Tibial nerve (tissue), 4 donors: ENCODE measurements around the gene BHLHE40. TPM values are rescaled to one million over a fixed set of nuclear protein-coding genes. Genes with fewer than 3 reads are reported as not detected.

ENCODE experiments used
- DNase-seq, 2 donors: peaks; one replicate each; pipeline ENCODE4 v3.0.0-alpha.2; 2019; ENCODE audit warnings: low spot score in 2 of 2
- H3K27ac ChIP-seq, 4 donors: fragments of 200-600 bp; sonication (generic) in 3 of 4; one replicate each; pipeline ENCODE4 v1.5.1; 2017 to 2019; ENCODE audit warnings: mild to moderate bottlenecking in 1 of 4
- H3K27me3 ChIP-seq, 2 donors: fragments of 200-600 bp; sonication (generic) in 1 of 2; one replicate each; pipeline versions ENCODE4 v1.5.1 to v1.6.0; 2017 to 2019
- H3K36me3 ChIP-seq, 3 donors: fragments of 200-600 bp; sonication (generic); one replicate each; pipeline ENCODE4 v1.5.1; 2018 to 2019
- H3K4me1 ChIP-seq, 4 donors: fragments of 200-600 bp; sonication (generic) in 3 of 4; one replicate each; pipeline ENCODE4 v1.5.1; 2017 to 2019
- H3K4me3 ChIP-seq, 4 donors: fragments of 200-600 bp; sonication (generic) in 3 of 4; one replicate each; pipeline ENCODE4 v1.5.1; 2017 to 2019; ENCODE audit warnings: mild to moderate bottlenecking in 1 of 4, moderate library complexity in 1 of 4
- H3K9me3 ChIP-seq, 4 donors: fragments of 200-600 bp; sonication (generic) in 3 of 4; one replicate each; pipeline ENCODE4 v1.5.1; 2017 to 2019
- CTCF ChIP-seq, 5 experiments: fragments of 200-600 bp in 3 of 5; fragments of 450-650 bp in 2 of 5; sonication (generic) in 3 of 5; IDR thresholded peaks; one replicate each; pipeline ENCODE4 v1.5.1; 2016 to 2019; ENCODE audit warnings: antibody characterized with exemption in 5 of 5, mild to moderate bottlenecking in 3 of 5, moderate library complexity in 2 of 5
- EP300 ChIP-seq, 2 donors: sonication (generic); formaldehyde crosslinking; IDR thresholded peaks; one replicate each; pipeline ENCODE4 v1.6.1; 2017; ENCODE audit warnings: antibody characterized with exemption in 2 of 2, mild to moderate bottlenecking in 1 of 2
- POLR2A ChIP-seq, 2 donors: fragments of 450-650 bp; IDR thresholded peaks; one replicate each; pipeline ENCODE4 v1.6.1; 2017; ENCODE audit warnings: antibody characterized with exemption in 2 of 2, mild to moderate bottlenecking in 2 of 2, moderate library complexity in 2 of 2
- WGBS, 2 donors: methylation state at CpG; one replicate each; pipeline ENCODE4 v1.1.5; 2018; 5-methylcytosine and 5-hydroxymethylcytosine counted together
- total RNA-seq, 4 donors: library from RNA; depleted of rRNA; stranded (reverse); fragments of >200 nt; gene quantifications; one replicate each; pipeline ENCODE4 v1.1.0, GENCODE V29; 2016

BHLHE40 gene
- total RNA-seq, 4 donors from 2014 or later = 44.1 to 61.4 (median 53.7) TPM

- 90 to 93% methylated on average over 8 of the region's 8 CpGs for whole genome bisulfite sequencing, 2 donors
- Histone ChIP-seq H3K9me3 (no peaks in the 10 kb centered on the region), H3K27me3 (no peaks in the 10 kb centered on the region), H3K4me3 (no peak overlapping the region), H3K36me3 (no peaks in the 10 kb centered on the region), H3K27ac (no peak overlapping the region), H3K4me1 (peaks cover 0 to 38% (median 8%) of the 10 kb centered on the region in 4 donors)
- DNase-seq = no peak
- TF ChIP-seq POLR2A (IDR thresholded peaks at IDR 0.05) = no peak
- no peak for TF ChIP-seq EP300 (IDR thresholded peaks at IDR 0.05)
- TF ChIP-seq CTCF (IDR thresholded peaks at IDR 0.05) = no peak
Observed at GRCh38 chr3:4950948-4951347, 28.3 kb upstream of the BHLHE40 start.

- Histone ChIP-seq H3K4me3 (no peak overlapping the region), H3K4me1 (peaks cover 0 to 45% (median 9%) of the 10 kb centered on the region in 4 donors), H3K36me3 (no peaks in the 10 kb centered on the region), H3K9me3 (no peaks in the 10 kb centered on the region), H3K27ac (no peak overlapping the region), H3K27me3 (no peaks in the 10 kb centered on the region)
- 27 to 42% methylated on average over 2 of the region's 2 CpGs for WGBS, 2 donors
- TF ChIP-seq CTCF (IDR thresholded peaks at IDR 0.05) (no peak), EP300 (IDR thresholded peaks at IDR 0.05) (no peak), POLR2A (IDR thresholded peaks at IDR 0.05) (no peak)
- DNase-seq = no peak
Observed at GRCh38 chr3:4953119-4953518, 26.1 kb upstream of the BHLHE40 start.

- H3K27me3 ChIP-seq = no peaks in the 10 kb centered on the region
- H3K4me3 ChIP-seq = no peak overlapping the region
- TF ChIP-seq EP300 (IDR thresholded peaks at IDR 0.05) (no peak), CTCF (IDR thresholded peaks at IDR 0.05) (no peak), POLR2A (IDR thresholded peaks at IDR 0.05) (no peak)
- no peaks in the 10 kb centered on the region for H3K36me3 ChIP-seq
- no peak for DNase-seq
- H3K4me1 ChIP-seq = peaks cover 0 to 32% (median 9%) of the 10 kb centered on the region in 4 donors
- H3K27ac ChIP-seq = no peak overlapping the region
- WGBS, 2 donors = 88 to 91% methylated on average over 6 of the region's 6 CpGs
- H3K9me3 ChIP-seq = peaks cover 0 to 4% (median 0%) of the 10 kb centered on the region in 4 donors
Observed at GRCh38 chr3:4954256-4955000, 24.8 kb upstream of the BHLHE40 start.

GRCh38 chr3:4956099-4956498 is 23.1 kb upstream of the BHLHE40 start:
- H3K4me1 ChIP-seq = peaks cover 0 to 19% (median 2%) of the 10 kb centered on the region in 4 donors
- H3K27me3 ChIP-seq = no peaks in the 10 kb centered on the region
- DNase-seq = no peak
- H3K9me3 ChIP-seq = peaks cover 0 to 5% (median 0%) of the 10 kb centered on the region in 4 donors
- no peak for TF ChIP-seq POLR2A (IDR thresholded peaks at IDR 0.05)
- WGBS, 2 donors = 32 to 33% methylated on average over 2 of the region's 2 CpGs
- H3K27ac ChIP-seq = no peak overlapping the region
- no peak overlapping the region for H3K4me3 ChIP-seq
- H3K36me3 ChIP-seq = no peaks in the 10 kb centered on the region

- no peak for DNase-seq
- no peak overlapping the region for H3K4me3 ChIP-seq
- peaks cover 0 to 5% (median 0%) of the 10 kb centered on the region in 4 donors for H3K9me3 ChIP-seq
- no peaks in the 10 kb centered on the region for H3K36me3 ChIP-seq
- WGBS, 2 donors = 50 to 70% methylated on average over 2 of the region's 2 CpGs
- H3K27ac ChIP-seq = no peak overlapping the region
- no peaks in the 10 kb centered on the region for H3K27me3 ChIP-seq
- no peak for TF ChIP-seq POLR2A (IDR thresholded peaks at IDR 0.05)
- no peak for TF ChIP-seq EP300 (IDR thresholded peaks at IDR 0.05)
- no peak for TF ChIP-seq CTCF (IDR thresholded peaks at IDR 0.05)
- H3K4me1 ChIP-seq = peaks cover 0 to 19% (median 2%) of the 10 kb centered on the region in 4 donors
Observed at GRCh38 chr3:4956738-4957137, 22.5 kb upstream of the BHLHE40 start.
